Panc1 (cell line): ENCODE measurements around the gene BTG2. TPM values are rescaled to one million over a fixed set of nuclear protein-coding genes. Genes with fewer than 3 reads are reported as not detected.

Source experiments
- ATAC-seq: fragments of 200-7000 bp; cut with Tn5 transposase; 2 replicates; pipeline ENCODE4 v1.9.1; 2020; ENCODE audit warnings: mild to moderate bottlenecking, moderate library complexity
- BruUV-seq: library from RNA; stranded (reverse); fragments of 400-500 nt; replicated peaks from 2 replicates; lab custom pipeline; 2021; lab: Mats Ljungman, UMichigan
- CTCF ChIA-PET: fragments of 300-600 bp; sonication (Branson Sonifier 250); formaldehyde crosslinking; loops from one replicate; lab custom pipeline; 2022; ENCODE audit warnings: antibody characterized with exemption; lab: Charles Lee
- POLR2A ChIA-PET: fragments of 300-600 bp; sonication (Branson Sonifier 250); formaldehyde crosslinking; loops from one replicate; lab custom pipeline; 2022; ENCODE audit warnings: antibody characterized with exemption; lab: Charles Lee
- DNase-seq: peaks from one replicate; pipeline ENCODE4 v3.0.0-alpha.2; 2010; ENCODE audit warnings: low read depth, low spot score
- H3K27ac ChIP-seq: 2 replicates; pipeline ENCODE4 v1.5.1; 2011; ENCODE audit warnings: mild to moderate bottlenecking, low read length, inconsistent platforms
- H3K27me3 ChIP-seq: fragments of 200-500 bp; sonication (Bioruptor generic); 2 replicates; pipeline ENCODE4 v1.6.0; 2014; ENCODE audit warnings: low read length, inconsistent platforms; ENCODE audit not compliant: control insufficient read depth, insufficient read depth
- H3K36me3 ChIP-seq: fragments of 200-500 bp; sonication (Bioruptor generic); 2 replicates; pipeline ENCODE4 v1.5.1; 2014; ENCODE audit warnings: inconsistent platforms, mild to moderate bottlenecking, low read length, moderate library complexity; ENCODE audit not compliant: control insufficient read depth, insufficient read depth
- H3K4me1 ChIP-seq: 2 replicates; pipeline ENCODE4 v1.5.1; 2011; ENCODE audit warnings: inconsistent platforms, mild to moderate bottlenecking, low read length, moderate library complexity; ENCODE audit not compliant: control insufficient read depth, insufficient read depth
- H3K4me3 ChIP-seq, 2 experiments: 2 replicates each; pipeline ENCODE4 v1.5.1; 2011 to 2012; ENCODE audit warnings: low read depth in 2 of 2, low read length in 2 of 2, mild to moderate bottlenecking in 2 of 2, inconsistent platforms in 1 of 2, moderate library complexity in 1 of 2
- H3K9me3 ChIP-seq: fragments of 200-500 bp; sonication (Bioruptor generic); 2 replicates; pipeline ENCODE4 v1.5.1; 2014; ENCODE audit warnings: low read depth, mild to moderate bottlenecking, inconsistent platforms, low read length, moderate library complexity; ENCODE audit not compliant: control insufficient read depth, insufficient read depth
- POLR2AphosphoS5 ChIP-seq: IDR thresholded peaks from 2 replicates; pipeline ENCODE4 v1.6.1; 2012; ENCODE audit warnings: mild to moderate bottlenecking, low read depth, low read length, moderate library complexity
- SIN3A ChIP-seq: IDR thresholded peaks from 2 replicates; pipeline ENCODE4 v1.6.1; 2012; ENCODE audit warnings: low read depth, mild to moderate bottlenecking, low read length, moderate library complexity, borderline replicate concordance; ENCODE audit not compliant: insufficient read depth
- TCF7L2 ChIP-seq: IDR thresholded peaks from 2 replicates; pipeline ENCODE4 v1.6.1; 2011; ENCODE audit warnings: mild to moderate bottlenecking, low read depth, low read length, inconsistent platforms
- in situ Hi-C: cut with HindIII; loops from 2 replicates; pipeline ENCODE4 v1.10.0; 2016; ENCODE audit warnings: low sequenced_read_pairs, low pct_unique_long_range_greater_than_20kb
- intact Hi-C: fragments of 100-400 bp; cut with micrococcal nuclease; formaldehyde crosslinking; loops from one replicate; pipeline ENCODE4 v1.10.0; 2022; ENCODE audit not compliant: unreplicated experiment
- total RNA-seq: library from RNA; stranded (reverse); gene quantifications from one replicate; pipeline ENCODE4 v1.2.1, GENCODE V29; 2021; ENCODE audit not compliant: unreplicated experiment
- TF ChIP-seq, protein P1 (sequence below): fragments of 450-650 bp; IDR thresholded peaks from 2 replicates; pipeline ENCODE4 v1.5.1; 2017; ENCODE audit warnings: mild to moderate bottlenecking
- TF ChIP-seq, protein P2 (sequence below), 2 experiments: IDR thresholded peaks; 2 replicates each; pipeline ENCODE4 v1.6.1; 2011 to 2012; ENCODE audit warnings: low read depth in 2 of 2, control low read depth in 1 of 2, low read length in 1 of 2, mild to moderate bottlenecking in 1 of 2, moderate library complexity in 1 of 2; ENCODE audit not compliant: insufficient read depth in 1 of 2

Gene BTG2
- total RNA-seq, 1 experiment from 2014 or later: 6.1 TPM

DNA sequence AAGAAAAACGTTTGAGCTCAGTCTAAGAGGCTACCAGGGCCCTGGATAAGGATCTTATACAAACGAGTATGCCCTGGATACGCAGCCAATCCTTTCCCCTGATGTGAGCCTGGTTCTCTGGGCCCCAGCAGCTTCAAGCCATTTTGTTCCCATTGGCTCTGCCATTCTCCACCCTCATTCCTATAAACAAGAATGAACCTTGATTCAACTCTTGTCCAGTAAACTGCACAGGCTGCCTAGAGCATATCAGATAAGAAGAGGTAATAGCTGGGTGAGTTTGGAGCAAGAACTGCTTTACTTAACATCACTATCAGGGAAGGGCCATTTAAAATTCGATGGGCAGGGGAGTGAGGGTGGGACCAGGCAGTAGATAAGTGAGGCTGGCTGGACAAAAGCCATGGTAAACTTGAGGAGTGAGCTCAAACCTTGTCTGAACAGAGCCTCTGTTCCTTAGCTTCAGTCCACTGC lies 11.3 kb downstream of the BTG2 start:
- intact Hi-C loops: no loop called here
- Histone ChIP-seq H3K36me3 (no peaks in the 10 kb centered on the region), H3K27ac (no peak overlapping the region; the same call in 1 of the 2 replicates), H3K9me3 (no peaks in the 10 kb centered on the region), H3K27me3 (peaks cover 2% of the 10 kb centered on the region), H3K4me1 (no peaks in the 10 kb centered on the region; the same call in 1 of the 2 replicates), H3K4me3 (no peak overlapping the region)
- POLR2A ChIA-PET: interaction anchor here (0.6 kb wide), 1 partner anchor 210 kb away, joined by 3 read pairs; no protein-coding TSS in a partner anchor
- in situ Hi-C loops: no loop called here
- ATAC-seq (peak; percentile 74), DNase-seq (no peak)
- TF ChIP-seq, protein P1, sequence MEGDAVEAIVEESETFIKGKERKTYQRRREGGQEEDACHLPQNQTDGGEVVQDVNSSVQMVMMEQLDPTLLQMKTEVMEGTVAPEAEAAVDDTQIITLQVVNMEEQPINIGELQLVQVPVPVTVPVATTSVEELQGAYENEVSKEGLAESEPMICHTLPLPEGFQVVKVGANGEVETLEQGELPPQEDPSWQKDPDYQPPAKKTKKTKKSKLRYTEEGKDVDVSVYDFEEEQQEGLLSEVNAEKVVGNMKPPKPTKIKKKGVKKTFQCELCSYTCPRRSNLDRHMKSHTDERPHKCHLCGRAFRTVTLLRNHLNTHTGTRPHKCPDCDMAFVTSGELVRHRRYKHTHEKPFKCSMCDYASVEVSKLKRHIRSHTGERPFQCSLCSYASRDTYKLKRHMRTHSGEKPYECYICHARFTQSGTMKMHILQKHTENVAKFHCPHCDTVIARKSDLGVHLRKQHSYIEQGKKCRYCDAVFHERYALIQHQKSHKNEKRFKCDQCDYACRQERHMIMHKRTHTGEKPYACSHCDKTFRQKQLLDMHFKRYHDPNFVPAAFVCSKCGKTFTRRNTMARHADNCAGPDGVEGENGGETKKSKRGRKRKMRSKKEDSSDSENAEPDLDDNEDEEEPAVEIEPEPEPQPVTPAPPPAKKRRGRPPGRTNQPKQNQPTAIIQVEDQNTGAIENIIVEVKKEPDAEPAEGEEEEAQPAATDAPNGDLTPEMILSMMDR: no peak
- 0 out of 2 replicates have a peak, but pooled peaks have one; percentile 28 for TF ChIP-seq TCF7L2
- TF ChIP-seq SIN3A: no peak
- BruUV-seq: no TSS peak
- CTCF ChIA-PET: interaction anchor here (0.6 kb wide), 1 partner anchor 21 kb away, joined by 17 read pairs; no protein-coding TSS in a partner anchor

DNA sequence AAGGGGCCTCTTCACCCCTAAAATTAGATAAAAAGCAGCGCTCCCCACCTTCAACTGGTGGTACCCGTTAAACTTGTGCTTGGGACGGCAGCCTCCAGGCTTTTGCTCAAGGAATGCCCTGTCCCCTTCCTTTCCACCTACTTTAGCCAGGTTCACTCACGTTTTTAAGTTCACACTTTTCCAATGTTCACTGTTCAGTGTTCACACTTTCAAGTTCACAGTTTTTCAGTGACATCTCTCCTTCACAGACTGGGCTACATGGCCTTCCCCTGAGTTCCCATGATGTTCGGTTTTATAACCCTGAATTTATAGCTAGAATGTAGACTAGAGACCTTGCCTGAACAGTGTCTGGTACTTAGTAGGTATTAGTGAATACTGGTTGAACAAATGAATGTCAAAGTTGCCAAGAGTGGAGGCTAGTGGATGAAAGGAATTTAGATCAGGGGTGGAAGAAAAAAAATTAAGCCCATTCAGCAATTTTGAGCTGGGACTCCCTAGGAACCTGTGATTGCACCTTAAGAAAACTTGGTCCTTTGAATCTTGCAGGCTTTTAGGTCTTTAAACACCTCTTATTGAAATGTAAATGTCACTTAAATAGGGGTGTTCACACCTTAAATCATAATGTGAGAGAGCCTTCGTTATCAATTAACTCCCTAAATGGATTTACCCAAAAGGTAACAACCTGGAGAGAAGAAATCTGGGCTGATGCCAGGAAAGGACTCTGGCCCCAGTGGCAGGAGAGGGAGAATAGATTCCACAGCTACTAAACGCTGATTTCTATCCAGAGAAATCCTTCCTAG lies 12.3 kb downstream of the BTG2 start:
- peak overlapping the region; percentile 6; the same call in 1 of the 2 replicates for H3K27ac ChIP-seq
- intact Hi-C loops (no loop called here), in situ Hi-C loops (no loop called here)
- H3K9me3 ChIP-seq: no peaks in the 10 kb centered on the region
- H3K4me3 ChIP-seq: no peak overlapping the region
- TF ChIP-seq, protein P2, sequence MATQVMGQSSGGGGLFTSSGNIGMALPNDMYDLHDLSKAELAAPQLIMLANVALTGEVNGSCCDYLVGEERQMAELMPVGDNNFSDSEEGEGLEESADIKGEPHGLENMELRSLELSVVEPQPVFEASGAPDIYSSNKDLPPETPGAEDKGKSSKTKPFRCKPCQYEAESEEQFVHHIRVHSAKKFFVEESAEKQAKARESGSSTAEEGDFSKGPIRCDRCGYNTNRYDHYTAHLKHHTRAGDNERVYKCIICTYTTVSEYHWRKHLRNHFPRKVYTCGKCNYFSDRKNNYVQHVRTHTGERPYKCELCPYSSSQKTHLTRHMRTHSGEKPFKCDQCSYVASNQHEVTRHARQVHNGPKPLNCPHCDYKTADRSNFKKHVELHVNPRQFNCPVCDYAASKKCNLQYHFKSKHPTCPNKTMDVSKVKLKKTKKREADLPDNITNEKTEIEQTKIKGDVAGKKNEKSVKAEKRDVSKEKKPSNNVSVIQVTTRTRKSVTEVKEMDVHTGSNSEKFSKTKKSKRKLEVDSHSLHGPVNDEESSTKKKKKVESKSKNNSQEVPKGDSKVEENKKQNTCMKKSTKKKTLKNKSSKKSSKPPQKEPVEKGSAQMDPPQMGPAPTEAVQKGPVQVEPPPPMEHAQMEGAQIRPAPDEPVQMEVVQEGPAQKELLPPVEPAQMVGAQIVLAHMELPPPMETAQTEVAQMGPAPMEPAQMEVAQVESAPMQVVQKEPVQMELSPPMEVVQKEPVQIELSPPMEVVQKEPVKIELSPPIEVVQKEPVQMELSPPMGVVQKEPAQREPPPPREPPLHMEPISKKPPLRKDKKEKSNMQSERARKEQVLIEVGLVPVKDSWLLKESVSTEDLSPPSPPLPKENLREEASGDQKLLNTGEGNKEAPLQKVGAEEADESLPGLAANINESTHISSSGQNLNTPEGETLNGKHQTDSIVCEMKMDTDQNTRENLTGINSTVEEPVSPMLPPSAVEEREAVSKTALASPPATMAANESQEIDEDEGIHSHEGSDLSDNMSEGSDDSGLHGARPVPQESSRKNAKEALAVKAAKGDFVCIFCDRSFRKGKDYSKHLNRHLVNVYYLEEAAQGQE (IDR thresholded peaks at IDR 0.05; ENCODE audit: insufficient read depth in 1 of 2, low read depth in 2 of 2, low read length in 1 of 2): no peak
- TF ChIP-seq SIN3A (no peak), TCF7L2 (no peak), POLR2AphosphoS5 (no peak)
- TF ChIP-seq, protein P1: no peak
- H3K4me1 ChIP-seq: no peaks in the 10 kb centered on the region; the same call in 1 of the 2 replicates
- ChIA-PET POLR2A (no interaction called here), CTCF (interaction anchor here (0.6 kb wide), 2 partner anchors 10 to 21 kb away, joined by 3 to 15 read pairs; no protein-coding TSS in a partner anchor)
- DNase-seq (no peak), ATAC-seq (no peak)
- peaks cover 2% of the 10 kb centered on the region for H3K27me3 ChIP-seq
- H3K36me3 ChIP-seq: no peaks in the 10 kb centered on the region
- no TSS peak for BruUV-seq
